SK-N-SH (cell line): ENCODE data around the gene FETUB. TPM values are rescaled to one million over a fixed set of nuclear protein-coding genes. Genes with fewer than 3 reads are reported as not detected.
A peak's percentile ranks its signal among the peaks of the same experiment; 100 is the strongest.

ENCODE experiments used
- CTCF ChIA-PET: fragments of 300-600, 350-600 bp; formaldehyde crosslinking; extraction: SDS; loops from one replicate; lab custom pipeline; 2021; lab: Yijun Ruan, JAX
- POLR2A ChIA-PET: fragments of 350-600 bp; sonication (Branson Sonifier 250); formaldehyde crosslinking; extraction: SDS; loops from one replicate; lab custom pipeline; 2020; ENCODE audit warnings: antibody characterized with exemption, inconsistent platforms; lab: Yijun Ruan, JAX
- DNase-seq: peaks from one replicate; pipeline ENCODE4 v3.0.0; 2012
- H2AFZ ChIP-seq: fragments of 200-600 bp; sonication (generic); 2 replicates; pipeline ENCODE4 v1.8.1; 2016; ENCODE audit warnings: antibody characterized with exemption, mild to moderate bottlenecking, low read depth
- H3F3A ChIP-seq: fragments of 200-600 bp; sonication (generic); replicated peaks from 2 replicates; pipeline ENCODE3; 2016; ENCODE audit warnings: antibody characterized with exemption, mild to moderate bottlenecking; ENCODE audit not compliant: insufficient read depth
- H3K27ac ChIP-seq, 2 experiments: fragments of 200-500 bp in 1 of 2; fragments of 200-600 bp in 1 of 2; sonication (Bioruptor generic) in 1 of 2; sonication (generic), shearing (Covaris generic) in 1 of 2; 2 replicates each; pipeline versions ENCODE4 v1.5.1 to v1.6.1; 2014 to 2016; ENCODE audit warnings: low read depth in 2 of 2, inconsistent platforms in 1 of 2, low read length in 1 of 2, mild to moderate bottlenecking in 1 of 2, mixed read lengths in 1 of 2
- H3K27me3 ChIP-seq: fragments of 200-600 bp; sonication (generic), shearing (Covaris generic); 2 replicates; pipeline ENCODE4 v1.6.1; 2016; ENCODE audit warnings: mixed run types; ENCODE audit not compliant: insufficient read depth
- H3K36me3 ChIP-seq, 2 experiments: fragments of 200-500 bp in 1 of 2; fragments of 200-600 bp in 1 of 2; sonication (Bioruptor generic) in 1 of 2; sonication (generic) in 1 of 2; replicated peaks in 1 of 2; 2 replicates each; pipeline versions ENCODE3 to v1.5.1; 2014 to 2016; ENCODE audit warnings: low read length in 1 of 2, mild to moderate bottlenecking in 1 of 2; ENCODE audit not compliant: insufficient read depth in 2 of 2, control insufficient read depth in 1 of 2
- H3K4me1 ChIP-seq, 2 experiments: fragments of 200-500 bp in 1 of 2; fragments of 200-600 bp in 1 of 2; sonication (Bioruptor generic) in 1 of 2; sonication (generic), shearing (Covaris generic) in 1 of 2; 2 replicates each; pipeline versions ENCODE4 v1.5.1 to v1.6.1; 2014 to 2016; ENCODE audit warnings: low read depth in 1 of 2, low read length in 1 of 2, mixed run types in 1 of 2; ENCODE audit not compliant: insufficient read depth in 2 of 2, control insufficient read depth in 1 of 2
- H3K4me2 ChIP-seq: fragments of 200-600 bp; sonication (generic), shearing (Covaris generic); 2 replicates; pipeline ENCODE4 v1.6.1; 2017; ENCODE audit warnings: mixed run types
- H3K4me3 ChIP-seq, 2 experiments: fragments of 200-500 bp in 1 of 2; fragments of 200-600 bp in 1 of 2; sonication (Bioruptor generic) in 1 of 2; sonication (generic), shearing (Covaris generic) in 1 of 2; 2 replicates each; pipeline versions ENCODE4 v1.5.1 to v1.8.1; 2014 to 2016; ENCODE audit warnings: low read depth in 2 of 2, inconsistent platforms in 1 of 2, low read length in 1 of 2, mild to moderate bottlenecking in 1 of 2, mixed read lengths in 1 of 2, moderate library complexity in 1 of 2
- H3K79me2 ChIP-seq: fragments of 200-600 bp; sonication (generic); 2 replicates; pipeline ENCODE4 v1.8.1; 2017; ENCODE audit warnings: mild to moderate bottlenecking; ENCODE audit not compliant: insufficient read depth
- H3K9ac ChIP-seq: fragments of 200-600 bp; sonication (generic); 2 replicates; pipeline ENCODE4 v1.6.1; 2017; ENCODE audit warnings: mixed run types
- H3K9me2 ChIP-seq: fragments of 200-600 bp; sonication (generic); 2 replicates; pipeline ENCODE4 v1.6.1; 2017; ENCODE audit warnings: mixed run types
- H3K9me3 ChIP-seq: fragments of 200-600 bp; sonication (generic); 2 replicates; pipeline ENCODE4 v1.6.1; 2017; ENCODE audit warnings: mixed run types, mild to moderate bottlenecking, moderate library complexity
- H4K20me1 ChIP-seq: fragments of 200-600 bp; sonication (generic); 2 replicates; pipeline ENCODE4 v1.6.1; 2017; ENCODE audit warnings: mild to moderate bottlenecking, mixed run types; ENCODE audit not compliant: insufficient read depth
- CHD2 ChIP-seq: fragments of 150-350 bp; IDR thresholded peaks from 2 replicates; pipeline ENCODE4 v1.6.1; 2018; ENCODE audit warnings: low read length; ENCODE audit not compliant: partially characterized antibody
- ELF1 ChIP-seq: IDR thresholded peaks from 2 replicates; pipeline ENCODE4 v1.4.0; 2012
- FOXM1 ChIP-seq: IDR thresholded peaks from 2 replicates; pipeline ENCODE4 v1.4.0; 2012; ENCODE audit warnings: low read depth, mild to moderate bottlenecking
- GABPA ChIP-seq: IDR thresholded peaks from 2 replicates; pipeline ENCODE4 v1.4.0; 2012; ENCODE audit warnings: low read depth, mild to moderate bottlenecking
- GATA2 ChIP-seq: sonication (generic); formaldehyde crosslinking; IDR thresholded peaks from 2 replicates; pipeline ENCODE4 v1.5.0; 2020; ENCODE audit warnings: mild to moderate bottlenecking, missing genetic modification reagents
- JUND ChIP-seq: IDR thresholded peaks from 2 replicates; pipeline ENCODE4 v1.4.0; 2012
- MXI1 ChIP-seq: IDR thresholded peaks from 2 replicates; pipeline ENCODE4 v1.6.1; 2012; ENCODE audit warnings: mild to moderate bottlenecking, low read depth, low read length, improper control_type of control experiment
- NRF1 ChIP-seq: IDR thresholded peaks from 2 replicates; pipeline ENCODE4 v1.6.1; 2012; ENCODE audit warnings: low read depth, mild to moderate bottlenecking, low read length
- POLR2AphosphoS5 ChIP-seq: IDR thresholded peaks from 2 replicates; pipeline ENCODE4 v1.6.1; 2012; ENCODE audit warnings: low read depth, low read length
- SIN3A ChIP-seq: IDR thresholded peaks from 2 replicates; pipeline ENCODE4 v1.6.1; 2012; ENCODE audit warnings: low read depth, mild to moderate bottlenecking, low read length, moderate library complexity, borderline replicate concordance
- SMC3 ChIP-seq: IDR thresholded peaks from 2 replicates; pipeline ENCODE4 v1.6.1; 2012; ENCODE audit warnings: low read depth, low read length, improper control_type of control experiment
- TAF1 ChIP-seq: IDR thresholded peaks from 2 replicates; pipeline ENCODE4 v1.6.1; 2012; ENCODE audit warnings: low read depth, mild to moderate bottlenecking, low read length, moderate library complexity, borderline replicate concordance
- TCF12 ChIP-seq: IDR thresholded peaks from 2 replicates; pipeline ENCODE4 v1.4.0; 2012
- WGBS: methylation state at CpG from one replicate; pipeline ENCODE4 v1.1.6; 2017; ENCODE audit warnings: low lambda C conversion rate; 5-methylcytosine and 5-hydroxymethylcytosine counted together
- polyA plus RNA-seq, 3 experiments: library from polyadenylated mRNA; depleted of rRNA; stranded (reverse); fragments of >200 nt; gene quantifications; 2 replicates each; pipeline ENCODE4 v1.2.3, GENCODE V29; 2012
- TF ChIP-seq, protein P1 (sequence below): IDR thresholded peaks from 2 replicates; pipeline ENCODE4 v1.4.0; 2012; ENCODE audit warnings: low read depth, borderline replicate concordance
- TF ChIP-seq, protein P2 (sequence below): IDR thresholded peaks from 2 replicates; pipeline ENCODE4 v1.4.0; 2012; ENCODE audit warnings: low read depth
- TF ChIP-seq, protein P3 (sequence below): fragments of 150-350 bp; IDR thresholded peaks from 2 replicates; pipeline ENCODE4 v1.6.1; 2017; ENCODE audit warnings: antibody characterized with exemption, low read length, low read depth, borderline replicate concordance
- TF ChIP-seq, protein P4 (sequence below): IDR thresholded peaks from 2 replicates; pipeline ENCODE4 v1.4.0; 2012; ENCODE audit warnings: low read depth, borderline replicate concordance
- TF ChIP-seq, protein P5 (sequence below): fragments of 200-600 bp; sonication (generic); IDR thresholded peaks from 2 replicates; pipeline ENCODE4 v1.6.1; 2017; ENCODE audit warnings: antibody characterized with exemption, mild to moderate bottlenecking, moderate library complexity
- TF ChIP-seq, protein P6 (sequence below): IDR thresholded peaks from 2 replicates; pipeline ENCODE4 v1.6.1; 2012; ENCODE audit warnings: mild to moderate bottlenecking, low read depth, low read length, moderate library complexity

FETUB gene
- polyA plus RNA-seq, 1 of the 3 experiments (the other 2 are of a cell fraction): 0.05 TPM

DNA sequence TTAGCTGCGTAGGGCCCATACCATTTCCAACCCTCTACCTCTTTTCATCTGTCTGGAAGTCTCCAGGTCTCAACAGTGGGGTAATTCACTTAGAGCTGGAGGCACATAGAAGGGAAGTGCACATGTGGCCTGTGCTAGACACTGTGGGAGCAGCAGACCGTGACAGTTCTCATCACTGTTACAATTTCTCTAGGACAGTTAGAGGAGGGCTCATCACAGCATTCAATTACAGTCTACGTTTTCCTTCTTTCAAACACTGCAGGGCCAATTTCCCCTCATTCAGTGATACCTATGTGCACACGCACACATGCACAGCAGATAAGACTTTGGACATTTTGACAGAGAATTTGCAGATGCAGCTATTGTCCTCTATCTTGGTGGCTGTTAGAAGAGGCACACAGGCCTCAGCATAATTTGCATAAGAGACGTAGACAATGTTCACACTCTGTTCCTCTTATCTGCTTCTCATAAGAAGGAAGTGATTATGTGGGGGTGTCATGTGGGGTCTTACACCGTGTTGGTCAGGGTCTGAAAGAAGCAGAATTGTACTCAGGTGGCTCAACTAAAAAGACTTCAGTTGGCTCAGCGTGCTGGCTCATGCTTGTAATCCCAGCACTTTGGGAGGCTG, 13.0 kb downstream of the FETUB start:
- Histone ChIP-seq H3K9me3 (no peaks in the 10 kb centered on the region; the same call in 1 of the 2 replicates), H2AFZ (no peak overlapping the region), H3K9me2 (no peaks in the 10 kb centered on the region), H3K27me3 (no peaks in the 10 kb centered on the region; the same call in 1 of the 2 replicates), H3K4me3 (no peak overlapping the region), H3K4me1 (no peaks in the 10 kb centered on the region; a peak in 1 of 4 replicates), H3K4me2 (no peak overlapping the region), H3K27ac (peak overlapping the region in 1 of 2 experiments; percentile 22; a peak in 1 of 4 replicates), H4K20me1 (no peaks in the 10 kb centered on the region), H3F3A (no peaks in the 10 kb centered on the region), H3K36me3 (no peaks in the 10 kb centered on the region), H3K79me2 (no peaks in the 10 kb centered on the region), H3K9ac (no peak overlapping the region)
- DNase-seq: peak; percentile 36
- POLR2A ChIA-PET: no interaction called here
- CTCF ChIA-PET: interaction anchor here (0.5 to 0.6 kb wide), 2 partner anchors 25 to 108 kb away, joined by 3 to 4 read pairs; no protein-coding TSS in a partner anchor
- TF ChIP-seq, protein P1, sequence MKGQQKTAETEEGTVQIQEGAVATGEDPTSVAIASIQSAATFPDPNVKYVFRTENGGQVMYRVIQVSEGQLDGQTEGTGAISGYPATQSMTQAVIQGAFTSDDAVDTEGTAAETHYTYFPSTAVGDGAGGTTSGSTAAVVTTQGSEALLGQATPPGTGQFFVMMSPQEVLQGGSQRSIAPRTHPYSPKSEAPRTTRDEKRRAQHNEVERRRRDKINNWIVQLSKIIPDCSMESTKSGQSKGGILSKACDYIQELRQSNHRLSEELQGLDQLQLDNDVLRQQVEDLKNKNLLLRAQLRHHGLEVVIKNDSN: no peak
- TF ChIP-seq MXI1: no peak
- no peak for TF ChIP-seq CHD2
- TF ChIP-seq, protein P2, sequence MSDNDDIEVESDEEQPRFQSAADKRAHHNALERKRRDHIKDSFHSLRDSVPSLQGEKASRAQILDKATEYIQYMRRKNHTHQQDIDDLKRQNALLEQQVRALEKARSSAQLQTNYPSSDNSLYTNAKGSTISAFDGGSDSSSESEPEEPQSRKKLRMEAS: no peak
- no peak for TF ChIP-seq ELF1
- TF ChIP-seq, protein P3, sequence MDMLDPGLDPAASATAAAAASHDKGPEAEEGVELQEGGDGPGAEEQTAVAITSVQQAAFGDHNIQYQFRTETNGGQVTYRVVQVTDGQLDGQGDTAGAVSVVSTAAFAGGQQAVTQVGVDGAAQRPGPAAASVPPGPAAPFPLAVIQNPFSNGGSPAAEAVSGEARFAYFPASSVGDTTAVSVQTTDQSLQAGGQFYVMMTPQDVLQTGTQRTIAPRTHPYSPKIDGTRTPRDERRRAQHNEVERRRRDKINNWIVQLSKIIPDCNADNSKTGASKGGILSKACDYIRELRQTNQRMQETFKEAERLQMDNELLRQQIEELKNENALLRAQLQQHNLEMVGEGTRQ: no peak
- no peak for TF ChIP-seq SIN3A
- no peak for TF ChIP-seq FOXM1
- TF ChIP-seq, protein P4, sequence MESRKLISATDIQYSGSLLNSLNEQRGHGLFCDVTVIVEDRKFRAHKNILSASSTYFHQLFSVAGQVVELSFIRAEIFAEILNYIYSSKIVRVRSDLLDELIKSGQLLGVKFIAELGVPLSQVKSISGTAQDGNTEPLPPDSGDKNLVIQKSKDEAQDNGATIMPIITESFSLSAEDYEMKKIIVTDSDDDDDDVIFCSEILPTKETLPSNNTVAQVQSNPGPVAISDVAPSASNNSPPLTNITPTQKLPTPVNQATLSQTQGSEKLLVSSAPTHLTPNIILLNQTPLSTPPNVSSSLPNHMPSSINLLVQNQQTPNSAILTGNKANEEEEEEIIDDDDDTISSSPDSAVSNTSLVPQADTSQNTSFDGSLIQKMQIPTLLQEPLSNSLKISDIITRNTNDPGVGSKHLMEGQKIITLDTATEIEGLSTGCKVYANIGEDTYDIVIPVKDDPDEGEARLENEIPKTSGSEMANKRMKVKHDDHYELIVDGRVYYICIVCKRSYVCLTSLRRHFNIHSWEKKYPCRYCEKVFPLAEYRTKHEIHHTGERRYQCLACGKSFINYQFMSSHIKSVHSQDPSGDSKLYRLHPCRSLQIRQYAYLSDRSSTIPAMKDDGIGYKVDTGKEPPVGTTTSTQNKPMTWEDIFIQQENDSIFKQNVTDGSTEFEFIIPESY: no peak
- no peak for TF ChIP-seq SMC3
- no peak for TF ChIP-seq POLR2AphosphoS5
- no peak for TF ChIP-seq JUND
- TF ChIP-seq NRF1: no peak
- no peak for TF ChIP-seq GATA2
- TF ChIP-seq, protein P5, sequence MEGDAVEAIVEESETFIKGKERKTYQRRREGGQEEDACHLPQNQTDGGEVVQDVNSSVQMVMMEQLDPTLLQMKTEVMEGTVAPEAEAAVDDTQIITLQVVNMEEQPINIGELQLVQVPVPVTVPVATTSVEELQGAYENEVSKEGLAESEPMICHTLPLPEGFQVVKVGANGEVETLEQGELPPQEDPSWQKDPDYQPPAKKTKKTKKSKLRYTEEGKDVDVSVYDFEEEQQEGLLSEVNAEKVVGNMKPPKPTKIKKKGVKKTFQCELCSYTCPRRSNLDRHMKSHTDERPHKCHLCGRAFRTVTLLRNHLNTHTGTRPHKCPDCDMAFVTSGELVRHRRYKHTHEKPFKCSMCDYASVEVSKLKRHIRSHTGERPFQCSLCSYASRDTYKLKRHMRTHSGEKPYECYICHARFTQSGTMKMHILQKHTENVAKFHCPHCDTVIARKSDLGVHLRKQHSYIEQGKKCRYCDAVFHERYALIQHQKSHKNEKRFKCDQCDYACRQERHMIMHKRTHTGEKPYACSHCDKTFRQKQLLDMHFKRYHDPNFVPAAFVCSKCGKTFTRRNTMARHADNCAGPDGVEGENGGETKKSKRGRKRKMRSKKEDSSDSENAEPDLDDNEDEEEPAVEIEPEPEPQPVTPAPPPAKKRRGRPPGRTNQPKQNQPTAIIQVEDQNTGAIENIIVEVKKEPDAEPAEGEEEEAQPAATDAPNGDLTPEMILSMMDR: no peak
- no peak for TF ChIP-seq TCF12
- TF ChIP-seq, protein P6, sequence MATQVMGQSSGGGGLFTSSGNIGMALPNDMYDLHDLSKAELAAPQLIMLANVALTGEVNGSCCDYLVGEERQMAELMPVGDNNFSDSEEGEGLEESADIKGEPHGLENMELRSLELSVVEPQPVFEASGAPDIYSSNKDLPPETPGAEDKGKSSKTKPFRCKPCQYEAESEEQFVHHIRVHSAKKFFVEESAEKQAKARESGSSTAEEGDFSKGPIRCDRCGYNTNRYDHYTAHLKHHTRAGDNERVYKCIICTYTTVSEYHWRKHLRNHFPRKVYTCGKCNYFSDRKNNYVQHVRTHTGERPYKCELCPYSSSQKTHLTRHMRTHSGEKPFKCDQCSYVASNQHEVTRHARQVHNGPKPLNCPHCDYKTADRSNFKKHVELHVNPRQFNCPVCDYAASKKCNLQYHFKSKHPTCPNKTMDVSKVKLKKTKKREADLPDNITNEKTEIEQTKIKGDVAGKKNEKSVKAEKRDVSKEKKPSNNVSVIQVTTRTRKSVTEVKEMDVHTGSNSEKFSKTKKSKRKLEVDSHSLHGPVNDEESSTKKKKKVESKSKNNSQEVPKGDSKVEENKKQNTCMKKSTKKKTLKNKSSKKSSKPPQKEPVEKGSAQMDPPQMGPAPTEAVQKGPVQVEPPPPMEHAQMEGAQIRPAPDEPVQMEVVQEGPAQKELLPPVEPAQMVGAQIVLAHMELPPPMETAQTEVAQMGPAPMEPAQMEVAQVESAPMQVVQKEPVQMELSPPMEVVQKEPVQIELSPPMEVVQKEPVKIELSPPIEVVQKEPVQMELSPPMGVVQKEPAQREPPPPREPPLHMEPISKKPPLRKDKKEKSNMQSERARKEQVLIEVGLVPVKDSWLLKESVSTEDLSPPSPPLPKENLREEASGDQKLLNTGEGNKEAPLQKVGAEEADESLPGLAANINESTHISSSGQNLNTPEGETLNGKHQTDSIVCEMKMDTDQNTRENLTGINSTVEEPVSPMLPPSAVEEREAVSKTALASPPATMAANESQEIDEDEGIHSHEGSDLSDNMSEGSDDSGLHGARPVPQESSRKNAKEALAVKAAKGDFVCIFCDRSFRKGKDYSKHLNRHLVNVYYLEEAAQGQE: no peak
- TF ChIP-seq TAF1: no peak
- TF ChIP-seq GABPA: no peak
- WGBS: 33% methylated on average over 7 of the region's 7 CpGs
